Caco-2 (cell line): Measurements from ENCODE around the gene TSC22D1. TPM values are rescaled to one million over a fixed set of nuclear protein-coding genes. Genes with fewer than 3 reads are reported as not detected.

Source experiments
- BruUV-seq: library from RNA; stranded (reverse); fragments of 400-500 nt; replicated peaks from 2 replicates; lab custom pipeline; 2021; lab: Mats Ljungman, UMichigan
- CTCF ChIA-PET: fragments of 300-600 bp; sonication (Branson Sonifier 250); formaldehyde crosslinking; loops from one replicate; lab custom pipeline; 2022; ENCODE audit warnings: antibody characterized with exemption; lab: Charles Lee
- POLR2A ChIA-PET: fragments of 300-600 bp; sonication (Branson Sonifier 250); formaldehyde crosslinking; loops from one replicate; lab custom pipeline; 2022; ENCODE audit warnings: antibody characterized with exemption; lab: Charles Lee
- DNase-seq, 2 experiments: peaks; one replicate each; pipeline versions ENCODE4 v3.0.0 to v3.0.0-alpha.2; 2020 to 2022
- H3K27me3 ChIP-seq: replicated peaks from 2 replicates; pipeline ENCODE4 v1.6.0; 2011; ENCODE audit warnings: low read length; ENCODE audit not compliant: control insufficient read depth, insufficient read depth
- H3K36me3 ChIP-seq: 2 replicates; pipeline ENCODE4 v1.5.1; 2011; ENCODE audit warnings: low read length; ENCODE audit not compliant: control insufficient read depth, insufficient read depth
- H3K4me1 ChIP-seq: fragments of 250-450 bp; sonication (Bioruptor Pico); 2 replicates; pipeline ENCODE4 v1.5.1; 2020; ENCODE audit warnings: mild to moderate bottlenecking
- H3K4me3 ChIP-seq: 2 replicates; pipeline ENCODE4 v1.5.1; 2011; ENCODE audit warnings: low read depth, mild to moderate bottlenecking, control low read depth, low read length
- H3K9me3 ChIP-seq: fragments of 250-450 bp; sonication (Bioruptor Pico); 2 replicates; pipeline ENCODE4 v1.5.1; 2020; ENCODE audit warnings: mild to moderate bottlenecking, moderate library complexity
- H3K27ac Mint-ChIP-seq: one replicate; pipeline ENCODE4 v1.8.0; 2022; ENCODE audit warnings: mixed read lengths; ENCODE audit not compliant: unreplicated experiment
- H3K27me3 Mint-ChIP-seq: one replicate; pipeline ENCODE4 v1.8.0; 2022; ENCODE audit warnings: mixed read lengths; ENCODE audit not compliant: insufficient read depth, unreplicated experiment
- H3K36me3 Mint-ChIP-seq: one replicate; pipeline ENCODE4 v1.8.0; 2022; ENCODE audit warnings: mild to moderate bottlenecking, mixed read lengths; ENCODE audit not compliant: insufficient read depth, unreplicated experiment
- H3K4me1 Mint-ChIP-seq: one replicate; pipeline ENCODE4 v1.8.0; 2022; ENCODE audit warnings: low read depth, mixed read lengths; ENCODE audit not compliant: unreplicated experiment
- H3K4me3 Mint-ChIP-seq: one replicate; pipeline ENCODE4 v1.8.0; 2022; ENCODE audit warnings: mild to moderate bottlenecking, moderate library complexity, mixed read lengths; ENCODE audit not compliant: unreplicated experiment
- H3K9me3 Mint-ChIP-seq: one replicate; pipeline ENCODE4 v1.8.0; 2022; ENCODE audit warnings: mixed read lengths; ENCODE audit not compliant: unreplicated experiment
- intact Hi-C: fragments of 100-400 bp; cut with micrococcal nuclease; formaldehyde crosslinking; loops from one replicate; pipeline ENCODE4 v1.10.0; 2022; ENCODE audit not compliant: unreplicated experiment
- total RNA-seq: library from RNA; stranded (reverse); gene quantifications from 2 replicates; pipeline ENCODE4 v1.2.3, GENCODE V29; 2022
- TF ChIP-seq, protein P1 (sequence below), 2 experiments: fragments of 200-600 bp in 1 of 2; IDR thresholded peaks; 1 replicate in 1 of 2; 2 replicates in 1 of 2; pipeline versions ENCODE4 v1.5.1 to v1.8.0; 2011 to 2022; ENCODE audit warnings: antibody characterized with exemption in 1 of 2, control low read depth in 1 of 2, inconsistent platforms in 1 of 2, low read depth in 1 of 2, low read length in 1 of 2, mild to moderate bottlenecking in 1 of 2, moderate library complexity in 1 of 2; ENCODE audit not compliant: insufficient read depth in 1 of 2, severe bottlenecking in 1 of 2, unreplicated experiment in 1 of 2

The TSC22D1 gene
- total RNA-seq, 1 experiment from 2014 or later: 159 TPM

DNA sequence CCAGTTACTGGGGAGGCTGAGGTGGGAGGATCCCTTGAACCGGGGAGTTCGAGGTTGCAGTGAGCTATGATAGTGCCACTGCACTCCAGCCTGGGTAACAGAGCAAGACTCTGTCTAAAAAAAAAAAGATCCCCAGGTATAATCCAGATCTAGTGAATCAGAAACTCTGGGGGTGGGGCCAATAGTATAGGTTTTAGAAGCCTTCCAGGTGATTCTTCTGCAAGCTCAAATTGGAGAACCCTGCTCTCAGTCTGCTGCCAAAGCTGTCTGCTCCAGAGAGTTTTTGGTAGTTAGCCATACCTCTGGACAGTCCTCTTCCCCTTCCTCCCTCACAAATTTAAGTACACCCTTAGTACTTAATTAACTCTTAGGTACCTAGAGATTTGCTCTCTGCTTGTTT, 174.6 kb downstream of the TSC22D1 start:
- no peak overlapping the region for H3K4me3 ChIP-seq
- no peaks in the 10 kb centered on the region for H3K27me3 Mint-ChIP-seq
- no peaks in the 10 kb centered on the region for H3K36me3 ChIP-seq
- H3K9me3 Mint-ChIP-seq: no peaks in the 10 kb centered on the region
- CTCF ChIA-PET: no interaction called here
- H3K27me3 ChIP-seq: no peaks in the 10 kb centered on the region
- POLR2A ChIA-PET: interaction anchor here (1.0 kb wide), 1 partner anchor 34 kb away, joined by 6 read pairs; no protein-coding TSS in a partner anchor
- H3K9me3 ChIP-seq: no peaks in the 10 kb centered on the region
- TF ChIP-seq, protein P1, sequence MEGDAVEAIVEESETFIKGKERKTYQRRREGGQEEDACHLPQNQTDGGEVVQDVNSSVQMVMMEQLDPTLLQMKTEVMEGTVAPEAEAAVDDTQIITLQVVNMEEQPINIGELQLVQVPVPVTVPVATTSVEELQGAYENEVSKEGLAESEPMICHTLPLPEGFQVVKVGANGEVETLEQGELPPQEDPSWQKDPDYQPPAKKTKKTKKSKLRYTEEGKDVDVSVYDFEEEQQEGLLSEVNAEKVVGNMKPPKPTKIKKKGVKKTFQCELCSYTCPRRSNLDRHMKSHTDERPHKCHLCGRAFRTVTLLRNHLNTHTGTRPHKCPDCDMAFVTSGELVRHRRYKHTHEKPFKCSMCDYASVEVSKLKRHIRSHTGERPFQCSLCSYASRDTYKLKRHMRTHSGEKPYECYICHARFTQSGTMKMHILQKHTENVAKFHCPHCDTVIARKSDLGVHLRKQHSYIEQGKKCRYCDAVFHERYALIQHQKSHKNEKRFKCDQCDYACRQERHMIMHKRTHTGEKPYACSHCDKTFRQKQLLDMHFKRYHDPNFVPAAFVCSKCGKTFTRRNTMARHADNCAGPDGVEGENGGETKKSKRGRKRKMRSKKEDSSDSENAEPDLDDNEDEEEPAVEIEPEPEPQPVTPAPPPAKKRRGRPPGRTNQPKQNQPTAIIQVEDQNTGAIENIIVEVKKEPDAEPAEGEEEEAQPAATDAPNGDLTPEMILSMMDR (IDR thresholded peaks at IDR 0.05; ENCODE audit: insufficient read depth in 1 of 2, low read depth in 1 of 2, low read length in 1 of 2, severe bottlenecking in 1 of 2, unreplicated experiment in 1 of 2): no peak
- no TSS peak for BruUV-seq
- H3K27ac Mint-ChIP-seq: no peak overlapping the region
- H3K4me3 Mint-ChIP-seq: no peak overlapping the region
- peaks cover 56% of the 10 kb centered on the region for H3K4me1 ChIP-seq
- intact Hi-C loops: no loop called here
- H3K4me1 Mint-ChIP-seq: peaks cover 32% of the 10 kb centered on the region
- DNase-seq: no peak
- H3K36me3 Mint-ChIP-seq: no peaks in the 10 kb centered on the region

DNA sequence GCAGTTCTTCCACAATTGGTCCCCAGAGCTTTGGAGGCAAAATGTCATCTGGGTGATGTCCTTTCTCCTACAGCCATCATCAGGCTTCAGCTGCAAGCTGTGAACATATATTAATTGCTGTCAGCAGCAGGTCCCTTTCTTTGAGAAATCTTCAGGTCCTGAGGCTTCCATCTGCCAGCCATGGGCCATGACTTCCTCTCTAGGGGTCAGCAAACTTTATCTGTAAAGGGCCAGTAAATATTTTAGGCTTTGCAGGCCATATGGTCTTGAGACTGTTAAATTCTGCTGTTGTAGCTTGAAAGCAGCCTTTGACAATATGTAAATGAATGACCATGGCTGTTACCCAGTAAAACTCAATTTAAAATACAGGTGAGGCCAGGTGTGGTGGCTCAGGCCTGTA, 175.4 kb downstream of the TSC22D1 start:
- H3K9me3 ChIP-seq: no peaks in the 10 kb centered on the region
- no peaks in the 10 kb centered on the region for H3K27me3 ChIP-seq
- intact Hi-C loops: no loop called here
- Mint-ChIP-seq H3K27ac (no peak overlapping the region), H3K9me3 (no peaks in the 10 kb centered on the region), H3K27me3 (no peaks in the 10 kb centered on the region), H3K36me3 (no peaks in the 10 kb centered on the region), H3K4me3 (no peak overlapping the region), H3K4me1 (peaks cover 31% of the 10 kb centered on the region)
- ChIA-PET POLR2A (no interaction called here), CTCF (no interaction called here)
- H3K4me3 ChIP-seq: no peak overlapping the region
- H3K36me3 ChIP-seq: no peaks in the 10 kb centered on the region
- H3K4me1 ChIP-seq: peaks cover 59% of the 10 kb centered on the region
- DNase-seq: no peak
- no TSS peak for BruUV-seq
- TF ChIP-seq, protein P1 (IDR thresholded peaks at IDR 0.05; ENCODE audit: insufficient read depth in 1 of 2, low read depth in 1 of 2, low read length in 1 of 2, severe bottlenecking in 1 of 2, unreplicated experiment in 1 of 2): no peak

DNA sequence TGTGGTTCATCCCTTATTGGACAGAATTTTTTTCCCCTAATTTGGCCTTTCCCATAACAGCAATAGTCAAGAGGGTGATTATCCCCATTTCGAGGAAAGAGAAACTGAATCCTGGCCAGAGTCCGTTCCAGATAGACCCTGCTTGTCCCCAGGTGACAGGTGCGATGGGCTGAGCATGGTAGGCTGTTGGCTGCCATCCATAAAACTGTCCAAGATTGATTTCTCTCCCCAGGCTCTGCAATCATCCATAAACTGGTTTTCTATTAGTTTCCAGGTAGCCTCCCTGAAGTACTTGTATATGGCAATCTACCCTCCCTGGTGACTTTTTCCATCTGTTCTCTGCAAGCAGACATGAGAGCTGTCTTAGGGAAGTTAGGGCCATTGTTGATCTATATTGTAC, 177.1 kb downstream of the TSC22D1 start:
- Histone ChIP-seq H3K36me3 (no peaks in the 10 kb centered on the region), H3K27me3 (no peaks in the 10 kb centered on the region), H3K4me1 (peaks cover 49% of the 10 kb centered on the region), H3K4me3 (no peak overlapping the region), H3K9me3 (no peaks in the 10 kb centered on the region)
- intact Hi-C loops: no loop called here
- Mint-ChIP-seq H3K4me1 (peaks cover 18% of the 10 kb centered on the region), H3K4me3 (no peak overlapping the region), H3K36me3 (no peaks in the 10 kb centered on the region), H3K27ac (no peak overlapping the region), H3K27me3 (no peaks in the 10 kb centered on the region), H3K9me3 (no peaks in the 10 kb centered on the region)
- CTCF ChIA-PET: no interaction called here
- no TSS peak for BruUV-seq
- TF ChIP-seq, protein P1 (IDR thresholded peaks at IDR 0.05; ENCODE audit: insufficient read depth in 1 of 2, low read depth in 1 of 2, low read length in 1 of 2, severe bottlenecking in 1 of 2, unreplicated experiment in 1 of 2): no peak
- no peak for DNase-seq
- POLR2A ChIA-PET: no interaction called here
